Measurements from ENCODE around the gene SOHLH2. TPM values are rescaled to one million over a fixed set of nuclear protein-coding genes. Genes with fewer than 3 reads are reported as not detected.

SOHLH2 gene
- total RNA-seq, 4 donors from 2014 or later: not detected

- Histone ChIP-seq H3K4me3 (peak overlapping the region; percentile 39 to 57 (median 44)), H3K4me1 (peaks cover 0 to 10% (median 9%) of the 10 kb centered on the region in 4 donors), H3K27ac (replicated peaks in 1 of 4) (no peak overlapping the region), H3K9me3 (no peaks in the 10 kb centered on the region), H3K36me3 (no peaks in the 10 kb centered on the region), H3K27me3 (no peaks in the 10 kb centered on the region)
- intact Hi-C loops (cut with DNase I): no loop called here
- TF ChIP-seq CTCF (IDR thresholded peaks at IDR 0.05) (no peak), POLR2A (IDR thresholded peaks at IDR 0.05; ENCODE audit: low read depth) (no peak), POLR2AphosphoS5 (IDR thresholded peaks at IDR 0.05) (no peak), EP300 (IDR thresholded peaks at IDR 0.05) (no peak)
- DNase-seq (ENCODE audit: extremely low spot score): no peak
- 10% methylated on average over 9 of the region's 35 CpGs for WGBS
Measured at GRCh38 chr13:36154567-36155291, 59.6 kb downstream of the SOHLH2 start.

GRCh38 chr13:36151591-36151990 lies 62.8 kb downstream of the SOHLH2 start:
- H3K4me3 ChIP-seq: no peak overlapping the region
- H3K27ac ChIP-seq (replicated peaks in 1 of 4): no peak overlapping the region
- H3K36me3 ChIP-seq: no peaks in the 10 kb centered on the region
- no peak for DNase-seq (ENCODE audit: extremely low spot score)
- H3K27me3 ChIP-seq: no peaks in the 10 kb centered on the region
- TF ChIP-seq CTCF (IDR thresholded peaks at IDR 0.05) (no peak), POLR2A (IDR thresholded peaks at IDR 0.05; ENCODE audit: low read depth) (no peak)
- WGBS: 100% methylated on average over 1 of the region's 1 CpG
- intact Hi-C loops (cut with DNase I): no loop called here
- H3K4me1 ChIP-seq: peaks cover 0 to 10% (median 9%) of the 10 kb centered on the region in 4 donors
- no peaks in the 10 kb centered on the region for H3K9me3 ChIP-seq

GRCh38 chr13:36148446-36148845 lies 65.9 kb downstream of the SOHLH2 start:
- Histone ChIP-seq H3K27ac (replicated peaks in 1 of 4) (no peak overlapping the region), H3K4me3 (no peak overlapping the region), H3K4me1 (no peaks in the 10 kb centered on the region), H3K9me3 (no peaks in the 10 kb centered on the region), H3K27me3 (no peaks in the 10 kb centered on the region), H3K36me3 (no peaks in the 10 kb centered on the region)
- DNase-seq (ENCODE audit: extremely low spot score): no peak
- intact Hi-C loops (cut with DNase I): no loop called here
- 94% methylated on average over 1 of the region's 1 CpG for WGBS
- TF ChIP-seq POLR2A (IDR thresholded peaks at IDR 0.05; ENCODE audit: low read depth) (no peak), CTCF (IDR thresholded peaks at IDR 0.05) (no peak), POLR2AphosphoS5 (IDR thresholded peaks at IDR 0.05) (no peak)

- WGBS: 89% methylated on average over 3 of the region's 3 CpGs
- no peak overlapping the region for H3K27ac ChIP-seq (replicated peaks in 1 of 4)
- TF ChIP-seq POLR2A (IDR thresholded peaks at IDR 0.05; ENCODE audit: low read depth) (no peak), CTCF (IDR thresholded peaks at IDR 0.05) (no peak), EP300 (IDR thresholded peaks at IDR 0.05) (no peak), POLR2AphosphoS5 (IDR thresholded peaks at IDR 0.05) (no peak)
- no peak for DNase-seq (ENCODE audit: extremely low spot score)
- H3K27me3 ChIP-seq: no peaks in the 10 kb centered on the region
- no peaks in the 10 kb centered on the region for H3K4me1 ChIP-seq
- no peaks in the 10 kb centered on the region for H3K36me3 ChIP-seq
- no peaks in the 10 kb centered on the region for H3K9me3 ChIP-seq
- H3K4me3 ChIP-seq: no peak overlapping the region
- intact Hi-C loops (cut with DNase I): no loop called here
Measured at GRCh38 chr13:36147330-36147729, 67.0 kb downstream of the SOHLH2 start.
